Right ventricle myocardium superior (tissue), 1 donor: ENCODE measurements around the gene MYDGF. TPM values are rescaled to one million over a fixed set of nuclear protein-coding genes. Genes with fewer than 3 reads are reported as not detected.
"Not testable (repeated sequence)": the region's sequence is repeated elsewhere in the genome, so short reads cannot be mapped to it uniquely, and the experiment has no call there.

Source experiments
- ATAC-seq: fragments of 200-7000 bp; cut with Tn5 transposase; one replicate; pipeline ENCODE4 v1.9.1; 2020; ENCODE audit warnings: mild to moderate bottlenecking; ENCODE audit not compliant: poor library complexity
- DNase-seq: peaks from one replicate; pipeline ENCODE4 v3.0.0-alpha.2; 2020
- intact Hi-C: fragments of 100-400 bp; cut with DNase I; formaldehyde crosslinking; loops from one replicate; pipeline ENCODE4 v1.11.2; 2022
- long read RNA-seq: library from polyadenylated mRNA; unstranded; transcript quantifications from one replicate; pipeline ENCODE4 v2.0.0, GENCODE V29; 2021
- total RNA-seq: library from RNA; stranded (reverse); fragmentation: NEBNext Ultra II Directional; extraction: Animal tissue kit (Norgen Biotek cat#: 25700); gene quantifications from one replicate; pipeline ENCODE4 v1.2.1, GENCODE V29; 2021
- donor health status: DM: no; HTN: yes; CAD: no; lungs with severe emphysema.

Gene MYDGF
- total RNA-seq = 23.2 TPM
- long read RNA-seq, transcript MYDGF-201 (6 exons, 1,018 nt) = major isoform, 38 of 54 reads
- long read RNA-seq, partial matches to known transcripts = 15 of 54 reads
- long read RNA-seq, other reads (novel, unspliced or antisense) = 0 of 54 reads

DNA sequence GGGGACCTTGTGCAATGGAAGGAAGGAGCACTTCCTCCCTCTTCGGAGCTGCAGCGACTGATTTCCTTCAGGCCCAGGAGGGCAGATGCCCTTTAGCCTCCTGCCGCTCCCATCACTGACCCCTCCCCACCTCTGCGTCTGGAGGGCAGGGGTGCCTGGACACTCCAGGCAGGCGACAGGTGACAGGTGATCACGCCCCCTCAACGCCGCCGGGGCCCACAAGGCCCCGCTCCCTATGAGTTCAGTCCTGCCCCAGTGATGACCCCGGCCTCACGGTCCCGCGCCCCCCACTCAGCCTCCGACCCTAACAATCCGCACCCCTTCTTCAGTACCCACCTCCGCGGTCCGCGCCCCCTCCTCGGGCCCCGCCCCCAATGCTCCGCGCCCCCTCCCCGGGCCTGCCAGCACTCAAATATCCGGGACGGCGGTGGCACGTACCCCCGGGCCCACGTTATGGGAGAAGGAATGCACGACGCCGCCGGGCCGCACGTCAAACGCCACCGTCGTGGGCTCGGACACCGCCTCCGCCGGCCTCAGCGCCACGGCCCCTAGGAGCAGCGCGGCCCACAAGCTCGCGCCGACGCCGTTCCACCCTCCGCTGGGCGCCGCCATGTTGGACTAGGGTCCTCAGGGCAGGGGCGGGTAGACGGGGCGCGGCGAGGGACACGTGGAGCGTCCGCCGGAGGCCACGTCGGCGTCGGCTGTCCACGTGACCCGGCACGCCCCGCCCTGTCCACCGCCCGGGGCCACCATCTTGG lies at the start of gene MYDGF:
Gene MYDGF (minus strand): TSS at position 620 of the 758 bp plus-strand sequence. CDS start 8 bp downstream, at position 612.
- DNase-seq (peak; percentile 96), ATAC-seq (peak; percentile 99)
- intact Hi-C loops = no loop called here

DNA sequence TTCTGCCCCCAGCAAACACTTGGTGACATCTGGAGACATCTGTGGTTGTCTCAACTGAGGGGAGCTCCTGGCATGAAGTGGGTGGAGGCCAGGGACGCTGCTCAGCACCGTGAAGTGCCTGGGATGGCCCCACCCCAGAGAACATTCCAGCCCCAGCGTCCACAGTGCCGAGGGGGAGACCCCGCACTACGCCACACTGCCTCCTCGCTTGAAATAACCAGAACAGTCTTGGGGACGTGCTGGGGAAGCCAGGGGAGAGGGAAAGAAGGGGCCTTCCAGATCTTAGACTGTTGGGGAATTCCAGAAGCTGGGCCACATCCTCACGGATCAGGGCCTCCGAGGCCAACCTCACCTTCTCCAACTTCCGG lies 49.3 kb upstream of the MYDGF start:
- intact Hi-C loops = no loop called here
- ATAC-seq (no peak), DNase-seq (no peak)

DNA sequence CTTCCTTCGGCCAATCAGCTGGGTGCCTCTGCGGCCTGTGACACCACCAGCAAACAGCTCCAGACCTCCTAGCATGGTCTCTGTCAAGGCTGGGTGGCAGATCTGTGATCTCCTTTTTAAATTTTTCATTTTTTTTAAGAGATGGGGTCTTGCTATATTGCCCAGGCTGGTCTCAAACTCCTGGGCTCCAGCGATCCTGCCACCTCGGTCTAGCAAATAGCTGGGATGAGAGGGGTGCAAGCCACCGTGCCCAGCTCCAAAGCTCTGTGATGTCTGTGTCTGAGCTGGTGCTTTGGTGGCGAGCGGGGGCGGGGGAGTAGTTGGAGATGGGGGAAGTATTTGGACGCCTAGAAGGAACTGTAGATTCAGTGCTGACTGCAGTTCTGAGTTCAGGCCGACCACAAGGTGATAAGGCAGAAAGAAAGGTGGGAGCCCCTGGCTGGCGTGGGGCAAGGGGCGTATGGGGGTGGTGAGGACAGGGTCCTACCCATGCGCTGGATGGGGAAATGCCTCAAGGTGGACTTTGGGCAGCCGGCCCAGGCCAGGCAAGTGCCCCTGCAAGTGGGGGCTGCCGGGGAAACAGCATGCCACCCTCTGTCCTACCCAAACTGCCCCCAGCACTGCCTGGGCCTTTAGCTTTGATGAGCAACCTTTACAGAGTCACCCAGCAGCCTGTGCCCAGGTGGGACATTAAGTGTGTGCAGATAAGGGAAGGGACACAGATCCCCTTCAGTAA lies 48.0 kb upstream of the MYDGF start:
- intact Hi-C loops = no loop called here
- DNase-seq (no peak), ATAC-seq (no peak)

DNA sequence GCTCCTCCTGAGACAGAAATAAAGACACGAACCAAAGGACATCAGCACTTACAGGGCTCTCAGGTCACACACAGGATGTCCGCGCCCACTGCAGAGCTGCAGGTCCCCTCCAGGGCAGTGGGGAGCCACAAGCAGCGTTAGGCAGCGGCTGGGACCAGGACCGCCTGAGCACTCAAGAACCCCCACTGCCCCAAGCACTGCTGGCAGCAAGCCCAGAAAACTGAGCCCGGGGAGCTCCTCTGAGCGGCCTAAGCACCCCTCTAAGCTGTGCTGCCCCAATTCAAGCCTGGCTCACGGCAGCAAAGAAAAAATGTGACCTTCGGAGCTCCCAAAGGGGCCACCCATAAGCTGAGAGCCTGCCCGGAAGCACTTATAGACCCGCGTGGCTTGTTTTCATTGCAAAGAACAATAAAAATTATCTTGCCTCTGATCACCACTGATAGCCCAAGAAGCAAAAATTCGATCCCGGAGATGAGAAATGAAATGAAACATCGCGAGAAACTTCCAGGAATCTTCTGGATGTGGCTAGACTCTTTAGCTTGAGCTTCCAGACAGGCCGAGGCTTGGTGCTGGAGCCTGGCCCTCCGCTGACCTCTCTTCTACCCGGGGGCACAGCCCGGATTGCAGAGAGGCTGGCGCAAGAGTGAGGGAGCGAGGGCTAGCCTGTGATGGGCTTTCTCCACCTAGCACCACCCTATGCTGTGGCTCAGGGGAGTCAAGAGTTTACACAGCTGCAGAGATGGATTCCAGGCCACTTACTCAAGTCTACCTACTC lies 47.2 kb upstream of the MYDGF start:
- DNase-seq (no peak), ATAC-seq (no peak)
- intact Hi-C loops = no loop called here

DNA sequence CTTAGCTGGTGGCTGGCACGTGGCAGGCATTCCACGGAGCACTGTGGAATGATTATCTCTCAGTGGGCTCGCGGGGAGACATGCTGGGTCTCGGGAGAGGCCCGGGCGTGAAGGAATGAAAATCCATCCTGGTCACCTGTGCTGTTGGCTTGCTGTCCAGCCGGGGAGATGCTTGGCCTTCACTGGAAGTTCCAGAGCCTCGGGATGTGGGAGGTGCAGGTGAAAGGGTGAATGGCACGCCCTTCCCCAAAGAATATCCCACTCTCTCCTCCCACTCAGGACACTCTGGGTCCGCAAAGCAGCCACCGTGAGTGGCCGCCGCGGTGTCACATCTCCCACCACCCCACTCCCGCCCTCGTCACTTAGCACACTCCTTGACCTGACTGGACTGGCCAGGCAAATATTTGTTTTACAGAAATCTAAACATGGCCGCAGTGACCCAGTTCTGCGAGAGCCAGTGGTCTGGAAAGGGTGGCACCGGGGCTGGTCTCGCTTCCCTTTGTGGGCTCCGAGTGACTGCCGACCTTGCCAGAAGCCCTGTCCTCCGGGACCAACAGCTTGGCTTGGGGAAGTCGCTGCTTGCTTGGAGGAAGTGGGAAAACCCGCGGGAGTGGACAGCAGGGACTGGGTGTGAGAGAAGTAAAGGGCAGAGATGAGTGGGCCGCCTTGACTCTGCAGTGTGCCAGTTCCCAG lies 45.5 kb upstream of the MYDGF start:
- ATAC-seq (no peak), DNase-seq (peak; percentile 63)
- intact Hi-C loops = no loop called here

DNA sequence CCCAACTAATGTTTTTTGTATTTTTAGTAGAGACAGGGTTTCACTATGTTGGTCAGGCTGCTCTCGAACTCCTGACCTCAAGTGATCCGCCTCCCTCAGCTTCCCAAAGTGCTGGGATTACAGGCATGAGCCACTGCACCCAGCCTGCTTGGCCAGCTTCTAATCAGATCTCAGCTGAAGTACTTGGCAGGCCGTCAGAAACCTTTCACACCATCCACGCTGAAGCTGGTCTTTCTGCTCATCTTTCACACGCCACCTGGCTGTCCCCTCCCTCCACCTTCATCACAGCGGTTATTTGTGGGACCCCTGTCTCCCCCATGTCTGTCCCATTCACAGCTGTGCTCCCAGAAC lies 45.0 kb upstream of the MYDGF start:
- ATAC-seq, DNase-seq, intact Hi-C loops: not testable (repeated sequence)

DNA sequence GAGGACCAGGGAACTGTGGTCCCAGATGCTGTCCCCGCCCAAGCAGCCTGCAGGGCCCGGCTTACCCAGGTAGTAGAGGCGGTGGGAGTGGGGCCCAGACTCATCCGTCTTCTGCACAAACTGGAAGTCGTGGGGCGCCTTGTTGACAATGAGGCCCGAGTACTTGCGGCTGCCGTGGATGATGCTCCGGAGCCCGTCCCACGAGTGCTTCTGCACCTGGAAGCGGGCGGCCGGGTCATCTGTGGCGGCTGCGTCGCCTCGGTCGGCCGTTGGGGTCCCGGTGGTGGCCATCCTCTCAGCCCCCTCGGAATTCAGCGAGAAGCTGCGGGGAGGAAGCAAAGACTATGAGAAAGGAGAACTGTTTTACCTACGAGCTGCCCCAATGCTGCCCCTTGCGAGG lies 43.9 kb upstream of the MYDGF start:
- intact Hi-C loops = no loop called here
- DNase-seq = no peak
- ATAC-seq = no peak

DNA sequence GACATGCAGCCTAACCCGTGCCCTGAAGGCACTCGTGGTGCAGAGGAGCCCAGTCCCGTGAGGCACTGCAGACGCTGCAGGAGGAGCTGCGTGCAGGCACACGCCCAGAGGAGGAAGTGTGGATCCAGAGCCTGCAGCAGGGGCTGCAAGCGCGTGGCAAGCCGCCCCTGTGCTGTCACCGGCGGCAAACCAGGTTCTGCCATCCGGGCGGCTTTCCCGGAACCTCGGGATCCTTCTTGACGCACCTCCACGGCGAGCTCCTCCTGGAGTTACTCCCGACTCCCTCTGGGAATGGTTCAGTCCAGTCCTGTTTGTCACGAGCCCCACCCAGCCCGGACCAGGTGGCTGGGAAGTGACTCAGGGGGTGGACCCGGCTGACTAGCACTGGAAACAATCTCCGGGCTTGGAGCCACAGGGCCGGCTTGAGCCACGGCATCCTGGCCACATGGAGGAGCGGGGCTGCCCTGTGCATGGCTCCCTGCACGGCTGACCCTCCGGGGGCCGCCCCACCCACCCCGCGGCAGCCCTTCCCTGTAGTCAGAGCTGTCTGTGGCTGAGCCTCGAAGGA lies 43.3 kb upstream of the MYDGF start:
- ATAC-seq = peak; percentile 56
- intact Hi-C loops = no loop called here

DNA sequence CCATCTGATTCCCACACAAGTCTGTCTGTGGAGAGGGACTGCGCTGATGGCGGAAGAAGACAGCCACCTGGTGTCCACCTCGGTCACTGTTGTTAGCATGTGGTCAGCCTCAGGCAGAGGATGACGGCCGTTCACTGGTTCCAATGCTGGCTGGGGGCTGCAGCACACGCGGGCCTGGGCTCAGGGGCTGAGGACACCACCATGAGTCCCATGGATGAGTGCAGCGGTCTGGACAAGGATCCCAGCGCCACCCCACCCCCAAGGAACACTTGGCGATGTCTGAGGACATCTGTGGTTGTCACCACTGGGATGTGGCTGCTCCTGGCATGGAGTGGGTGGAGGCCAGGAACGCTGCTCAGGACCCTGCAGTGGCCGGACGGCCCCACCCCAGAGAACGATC lies 42.6 kb upstream of the MYDGF start:
- intact Hi-C loops = no loop called here
- DNase-seq (no peak), ATAC-seq (no peak)

More for the DNA sequence above, 43.3 kb upstream of the MYDGF start:
- peak; percentile 84 for DNase-seq

DNA sequence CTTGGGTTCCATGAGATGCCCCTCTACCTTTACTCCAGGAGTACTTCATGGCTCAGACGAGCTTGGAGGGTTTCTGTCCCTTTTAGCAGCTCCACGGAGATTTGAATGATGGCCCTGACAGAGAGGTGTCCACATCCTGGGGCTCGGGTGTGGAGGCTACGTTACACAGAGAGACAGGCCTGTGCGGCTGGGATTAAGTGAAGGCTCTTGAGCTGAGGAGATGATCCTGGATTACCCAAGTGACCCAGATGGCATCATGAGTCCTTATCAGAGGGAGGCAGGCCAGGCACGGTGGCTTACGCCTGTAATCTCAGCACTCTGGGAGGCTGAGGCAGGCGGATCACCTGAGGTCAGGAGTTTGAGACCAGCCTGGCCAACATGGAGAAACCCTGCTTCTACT lies 41.1 kb upstream of the MYDGF start:
- no peak for DNase-seq
- intact Hi-C loops = no loop called here
- ATAC-seq = no peak

DNA sequence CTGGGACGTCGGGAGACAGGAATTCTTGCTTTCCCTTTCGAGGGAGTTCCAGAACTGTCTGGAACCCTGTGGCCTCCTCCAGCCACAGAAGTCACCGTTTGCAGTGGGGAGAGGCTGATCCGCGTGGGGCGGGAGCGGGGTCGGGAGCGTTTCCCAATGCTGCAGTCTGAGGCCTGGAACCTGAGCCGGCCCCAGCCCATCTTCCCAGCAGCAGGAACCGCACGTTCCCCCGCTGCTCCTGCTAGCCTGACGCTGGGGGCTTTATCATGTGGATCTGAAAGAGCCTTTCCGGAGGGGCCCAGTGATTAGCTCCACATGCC lies 40.1 kb upstream of the MYDGF start:
- no peak for ATAC-seq
- no peak for DNase-seq
- intact Hi-C loops = no loop called here

DNA sequence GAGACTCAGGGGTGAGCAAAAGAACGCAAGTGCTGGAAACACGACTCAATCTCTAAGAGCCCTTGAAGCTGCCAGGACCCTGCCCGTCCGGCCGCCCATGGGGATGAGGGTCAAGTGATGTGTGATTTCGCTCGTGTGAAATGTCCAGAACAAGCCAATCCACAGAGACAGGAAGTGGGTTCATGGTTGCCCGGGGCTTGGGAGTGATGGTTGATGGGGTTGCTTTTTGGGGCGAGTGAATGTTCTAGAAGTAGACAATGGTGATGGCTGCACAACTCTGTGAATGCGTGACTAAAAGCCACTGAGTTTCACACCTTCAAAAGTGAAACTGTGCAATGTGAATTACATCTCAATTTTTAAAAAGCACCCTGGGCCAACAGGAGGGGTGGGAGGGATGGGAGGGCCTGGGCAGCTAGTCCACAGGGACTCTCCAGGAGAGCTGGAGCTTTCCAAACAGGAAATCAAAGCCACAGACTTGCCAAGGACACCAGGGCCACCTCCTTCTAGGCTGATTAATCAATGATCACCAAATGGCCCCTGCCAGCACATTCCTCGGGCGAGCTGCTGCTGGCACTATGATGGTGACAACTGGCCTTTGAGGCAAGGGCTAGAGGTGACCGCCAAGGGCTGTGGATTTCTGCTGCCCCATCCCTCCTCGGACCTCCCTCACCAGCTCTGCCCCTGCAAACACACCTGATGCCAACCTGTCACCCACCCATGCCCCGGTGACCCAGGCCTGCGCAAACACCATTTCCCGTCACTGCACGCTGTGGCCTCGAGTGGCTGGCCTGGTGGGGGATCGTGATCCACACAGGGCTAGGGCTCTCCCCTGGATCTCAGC lies 39.5 kb upstream of the MYDGF start:
- peak; percentile 29 for ATAC-seq
- intact Hi-C loops = no loop called here
- no peak for DNase-seq

DNA sequence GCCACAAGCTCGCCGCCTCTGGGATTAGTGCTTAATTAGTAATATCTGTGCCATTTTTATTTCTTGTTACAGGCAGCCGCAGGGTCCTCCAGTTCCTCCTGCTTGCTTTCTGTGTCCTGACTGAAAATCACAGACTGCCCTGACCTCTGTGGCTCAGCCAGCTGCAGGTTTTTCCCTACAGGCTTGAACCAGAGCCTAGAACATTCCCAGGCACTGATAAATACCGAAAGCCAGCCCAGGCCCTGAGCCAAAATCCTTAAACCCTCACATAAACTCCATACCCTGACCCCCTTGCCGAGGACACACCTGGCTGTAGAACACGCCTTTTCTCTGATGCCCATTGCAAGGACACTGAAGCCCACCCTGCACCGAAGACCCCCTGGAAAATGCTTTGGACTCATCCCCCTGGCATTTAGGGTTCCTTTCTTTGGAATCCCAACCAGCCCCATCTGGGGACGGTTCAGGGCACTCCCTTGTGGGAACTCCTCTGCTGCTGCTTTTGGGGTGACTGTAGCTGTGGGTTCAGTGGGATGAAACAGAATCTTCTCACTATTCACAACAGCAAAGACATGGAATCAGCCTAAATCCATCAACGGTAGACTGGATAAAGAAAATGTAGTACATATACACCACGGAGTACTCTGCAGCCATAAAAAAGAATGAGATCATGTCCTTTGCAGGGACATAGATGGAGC lies 38.0 kb upstream of the MYDGF start:
- DNase-seq (peak; percentile 75), ATAC-seq (peak; percentile 76)
- intact Hi-C loops = no loop called here

DNA sequence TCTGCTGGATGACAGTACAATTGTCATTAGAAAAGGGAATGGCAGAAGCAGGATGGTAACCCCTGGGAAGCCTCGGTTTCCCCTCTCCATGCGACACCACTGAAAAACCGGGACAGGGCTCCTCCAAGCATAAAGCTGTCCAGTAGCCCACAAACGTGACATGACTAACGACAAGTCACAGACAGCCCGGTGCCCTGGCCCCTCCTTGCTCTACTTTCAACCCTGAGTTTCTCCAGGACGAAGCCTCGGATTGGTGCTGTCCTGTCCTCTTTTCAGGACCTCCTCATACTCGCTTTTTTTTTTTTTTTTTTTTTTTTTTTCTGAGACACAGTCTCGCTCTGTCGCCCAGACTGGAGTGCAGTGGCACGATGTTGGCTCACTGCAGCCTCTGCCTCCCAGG lies 37.2 kb upstream of the MYDGF start:
- ATAC-seq (peak; percentile 41), DNase-seq (no peak)
- intact Hi-C loops = no loop called here

DNA sequence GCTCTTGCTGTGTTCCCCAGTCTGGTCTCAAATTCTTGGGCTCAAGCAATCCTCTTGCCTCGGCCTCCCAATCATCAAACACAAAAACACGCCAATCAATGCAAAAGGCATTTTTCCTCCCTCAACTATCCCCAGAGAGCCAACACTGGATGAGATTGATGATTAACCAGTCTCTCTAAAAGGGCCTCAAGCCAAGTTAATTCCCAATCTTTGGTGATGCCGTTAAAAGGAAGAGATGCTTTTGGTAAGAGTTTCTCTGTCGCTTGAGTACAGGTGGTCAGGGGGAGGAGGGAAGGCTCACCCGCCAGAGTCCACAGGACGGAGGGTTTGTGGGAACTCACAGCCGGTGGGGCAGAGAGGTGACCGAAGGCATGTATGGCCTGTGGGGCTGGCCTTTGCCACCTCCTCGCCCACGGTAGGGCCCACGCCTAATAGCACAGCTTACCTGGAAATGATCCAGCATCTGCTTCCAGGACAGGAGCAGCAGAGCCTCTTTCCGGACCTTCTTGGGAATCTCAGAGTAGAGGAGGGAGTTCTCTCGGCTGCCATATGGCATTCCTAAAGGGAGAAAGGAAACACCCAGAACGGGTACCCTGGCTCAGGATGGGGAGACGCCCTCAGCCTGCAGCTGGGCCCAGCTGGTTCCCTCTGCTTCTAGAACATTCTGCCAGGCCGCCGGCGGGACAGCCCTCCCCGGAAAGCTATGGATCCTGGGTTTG lies 35.4 kb upstream of the MYDGF start:
- DNase-seq = peak; percentile 67

DNA sequence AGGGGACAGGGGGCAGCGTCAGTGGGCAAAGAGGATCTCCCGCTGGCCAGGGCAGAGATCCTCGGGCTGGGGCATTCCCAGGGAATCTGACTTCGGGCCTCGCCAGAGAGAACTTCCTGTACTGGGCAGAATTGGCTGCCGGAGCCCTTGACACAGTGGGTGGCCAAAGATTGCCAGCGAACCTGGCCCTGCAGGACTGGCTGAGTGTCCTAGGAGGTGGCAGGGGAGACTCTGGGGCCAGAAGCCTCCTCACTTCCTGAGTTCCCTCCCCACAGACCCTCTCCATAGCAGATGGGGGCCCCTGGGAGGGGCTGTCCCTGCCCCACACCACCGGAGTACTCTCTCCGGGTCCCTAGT lies 34.2 kb upstream of the MYDGF start:
- DNase-seq = no peak
- intact Hi-C loops = no loop called here
- no peak for ATAC-seq

More for the DNA sequence above, 35.4 kb upstream of the MYDGF start:
- peak; percentile 5 for ATAC-seq
- intact Hi-C loops = no loop called here
